Measurements from ENCODE around the gene CPEB3.

DNA sequence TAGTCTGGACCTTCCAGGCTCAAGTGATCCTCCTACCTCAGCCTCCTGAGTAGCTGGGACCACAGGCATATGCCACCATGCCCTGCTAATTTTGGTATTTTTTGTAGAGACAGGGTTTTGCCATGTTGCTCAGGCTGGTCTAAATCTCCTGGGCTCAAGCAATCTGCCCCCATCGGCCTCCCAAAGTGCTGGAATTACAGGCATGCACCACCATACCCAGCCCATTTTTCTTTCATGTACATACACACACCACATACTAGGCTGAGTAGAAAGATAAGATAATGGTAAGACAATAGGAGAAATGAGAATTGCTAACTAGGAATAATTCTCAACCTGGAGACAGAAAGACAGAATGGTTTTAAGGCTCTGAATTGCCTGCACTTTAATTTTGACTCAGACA is 83.8 kb downstream of the CPEB3 start:
- TF ChIP-seq, protein P1, sequence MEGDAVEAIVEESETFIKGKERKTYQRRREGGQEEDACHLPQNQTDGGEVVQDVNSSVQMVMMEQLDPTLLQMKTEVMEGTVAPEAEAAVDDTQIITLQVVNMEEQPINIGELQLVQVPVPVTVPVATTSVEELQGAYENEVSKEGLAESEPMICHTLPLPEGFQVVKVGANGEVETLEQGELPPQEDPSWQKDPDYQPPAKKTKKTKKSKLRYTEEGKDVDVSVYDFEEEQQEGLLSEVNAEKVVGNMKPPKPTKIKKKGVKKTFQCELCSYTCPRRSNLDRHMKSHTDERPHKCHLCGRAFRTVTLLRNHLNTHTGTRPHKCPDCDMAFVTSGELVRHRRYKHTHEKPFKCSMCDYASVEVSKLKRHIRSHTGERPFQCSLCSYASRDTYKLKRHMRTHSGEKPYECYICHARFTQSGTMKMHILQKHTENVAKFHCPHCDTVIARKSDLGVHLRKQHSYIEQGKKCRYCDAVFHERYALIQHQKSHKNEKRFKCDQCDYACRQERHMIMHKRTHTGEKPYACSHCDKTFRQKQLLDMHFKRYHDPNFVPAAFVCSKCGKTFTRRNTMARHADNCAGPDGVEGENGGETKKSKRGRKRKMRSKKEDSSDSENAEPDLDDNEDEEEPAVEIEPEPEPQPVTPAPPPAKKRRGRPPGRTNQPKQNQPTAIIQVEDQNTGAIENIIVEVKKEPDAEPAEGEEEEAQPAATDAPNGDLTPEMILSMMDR (IDR thresholded peaks at IDR 0.05), result no peak
- no peak for TF ChIP-seq POLR2A (IDR thresholded peaks at IDR 0.05)
- TF ChIP-seq POLR2AphosphoS5 (IDR thresholded peaks at IDR 0.05), result no peak

All from prostate gland (tissue), 2 donors.